ENCODE data around the gene SYCP2L.

DNA sequence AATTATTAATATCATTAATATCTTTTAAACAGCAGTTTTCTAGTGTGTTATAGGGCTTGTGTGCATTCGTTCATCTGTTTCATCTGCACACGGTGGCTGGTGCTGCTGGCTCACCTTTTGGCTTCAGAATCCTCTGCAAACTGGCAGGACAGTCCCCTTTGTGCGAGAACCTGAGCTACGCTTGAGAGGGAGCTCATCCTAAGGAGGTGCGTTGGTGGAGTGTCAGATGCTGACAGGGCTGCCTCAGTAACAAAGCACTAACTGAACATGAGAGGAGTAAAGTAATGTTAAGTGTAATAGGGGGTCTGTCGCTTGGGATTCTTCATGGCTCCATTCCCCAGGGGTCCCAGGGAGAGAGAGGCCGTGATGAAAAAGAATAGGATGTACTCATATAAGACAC lies 134.9 kb downstream of the SYCP2L start:
- TF ChIP-seq POLR2AphosphoS5 (IDR thresholded peaks at IDR 0.05) (no peak), CTCF (IDR thresholded peaks at IDR 0.05; ENCODE audit: poor library complexity, severe bottlenecking) (no peak), RAD21 (conservative IDR thresholded peaks at IDR 0.05) (no peak)
- TF ChIP-seq, protein P1, sequence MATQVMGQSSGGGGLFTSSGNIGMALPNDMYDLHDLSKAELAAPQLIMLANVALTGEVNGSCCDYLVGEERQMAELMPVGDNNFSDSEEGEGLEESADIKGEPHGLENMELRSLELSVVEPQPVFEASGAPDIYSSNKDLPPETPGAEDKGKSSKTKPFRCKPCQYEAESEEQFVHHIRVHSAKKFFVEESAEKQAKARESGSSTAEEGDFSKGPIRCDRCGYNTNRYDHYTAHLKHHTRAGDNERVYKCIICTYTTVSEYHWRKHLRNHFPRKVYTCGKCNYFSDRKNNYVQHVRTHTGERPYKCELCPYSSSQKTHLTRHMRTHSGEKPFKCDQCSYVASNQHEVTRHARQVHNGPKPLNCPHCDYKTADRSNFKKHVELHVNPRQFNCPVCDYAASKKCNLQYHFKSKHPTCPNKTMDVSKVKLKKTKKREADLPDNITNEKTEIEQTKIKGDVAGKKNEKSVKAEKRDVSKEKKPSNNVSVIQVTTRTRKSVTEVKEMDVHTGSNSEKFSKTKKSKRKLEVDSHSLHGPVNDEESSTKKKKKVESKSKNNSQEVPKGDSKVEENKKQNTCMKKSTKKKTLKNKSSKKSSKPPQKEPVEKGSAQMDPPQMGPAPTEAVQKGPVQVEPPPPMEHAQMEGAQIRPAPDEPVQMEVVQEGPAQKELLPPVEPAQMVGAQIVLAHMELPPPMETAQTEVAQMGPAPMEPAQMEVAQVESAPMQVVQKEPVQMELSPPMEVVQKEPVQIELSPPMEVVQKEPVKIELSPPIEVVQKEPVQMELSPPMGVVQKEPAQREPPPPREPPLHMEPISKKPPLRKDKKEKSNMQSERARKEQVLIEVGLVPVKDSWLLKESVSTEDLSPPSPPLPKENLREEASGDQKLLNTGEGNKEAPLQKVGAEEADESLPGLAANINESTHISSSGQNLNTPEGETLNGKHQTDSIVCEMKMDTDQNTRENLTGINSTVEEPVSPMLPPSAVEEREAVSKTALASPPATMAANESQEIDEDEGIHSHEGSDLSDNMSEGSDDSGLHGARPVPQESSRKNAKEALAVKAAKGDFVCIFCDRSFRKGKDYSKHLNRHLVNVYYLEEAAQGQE (IDR thresholded peaks at IDR 0.05; ENCODE audit: borderline replicate concordance) = no peak
